Stimulated activated CD4-positive, alpha-beta T cell treated with anti-CD3 and anti-CD28 coated beads, Interleukin-4, amount 100 ng/mL, for 24 hours (primary cell): ENCODE data around the gene TCF7L2.

Source experiments
- DNase-seq: peaks from one replicate; pipeline ENCODE4 v3.0.0-alpha.2; 2020

TCF7L2 gene

DNA sequence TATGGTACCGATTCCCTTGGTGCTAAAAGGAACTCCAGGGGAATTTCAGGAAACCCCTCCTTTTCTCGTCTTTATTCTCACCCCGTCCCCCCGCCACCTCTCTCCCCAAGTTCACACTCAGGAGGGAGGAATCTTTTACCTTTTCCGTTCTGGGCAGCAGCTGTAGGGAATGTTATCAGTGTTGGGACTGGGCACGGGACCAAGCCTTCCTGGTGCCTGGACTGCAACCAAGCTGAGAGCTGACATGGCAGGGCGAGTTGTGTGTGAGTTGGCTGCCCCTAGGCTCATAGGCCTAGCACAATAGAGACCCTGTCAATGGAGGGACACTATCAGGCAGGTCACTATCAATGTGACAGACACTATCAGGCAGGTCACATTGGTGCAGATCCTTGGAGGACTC, 121.4 kb downstream of the TCF7L2 start:
- DNase-seq = no peak

GRCh38 chr10:113073549-113074189, 123.6 kb downstream of the TCF7L2 start:
- no peak for DNase-seq

GRCh38 chr10:113076949-113077348, 126.9 kb downstream of the TCF7L2 start:
- no peak for DNase-seq

GRCh38 chr10:113078282-113078907, 128.3 kb downstream of the TCF7L2 start:
- DNase-seq = no peak

DNA sequence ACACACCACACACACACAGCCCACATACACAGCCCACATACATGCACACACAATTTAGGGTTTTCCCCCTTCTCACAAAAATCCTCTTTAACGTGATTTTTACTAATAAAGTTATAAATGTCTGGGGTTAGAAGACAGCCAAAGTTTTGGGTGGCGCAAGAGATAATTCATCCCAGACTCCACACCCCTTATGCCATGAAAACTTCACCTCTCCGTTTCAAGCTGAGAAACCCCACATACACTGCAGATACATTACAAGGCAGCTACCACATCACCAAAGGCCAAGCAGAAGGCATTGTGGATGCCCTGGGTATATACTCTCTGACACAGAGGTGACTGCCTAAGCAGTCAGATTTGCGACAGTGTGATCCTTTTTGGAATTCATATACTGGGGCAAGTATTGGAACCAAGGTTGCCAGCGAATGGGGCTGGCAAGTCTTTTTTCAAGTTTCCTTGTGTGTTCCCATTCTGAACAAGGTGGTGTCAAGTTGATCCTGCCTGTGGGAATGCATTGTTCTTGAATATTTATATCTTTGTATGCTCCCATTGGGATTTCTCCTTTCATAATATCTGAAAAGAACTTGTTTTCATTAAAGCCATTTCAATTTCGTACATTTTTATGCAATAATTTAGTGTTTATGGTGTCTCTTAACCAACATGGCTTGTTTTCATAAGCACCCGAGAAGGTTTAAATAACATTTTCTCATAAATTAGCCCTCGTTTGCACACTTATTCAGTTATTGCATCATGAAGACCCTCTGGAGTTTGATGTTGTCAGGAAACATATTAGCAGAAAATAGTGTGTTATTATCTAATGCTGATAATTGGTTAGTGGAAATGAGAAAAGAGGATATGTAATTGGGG, 130.2 kb downstream of the TCF7L2 start:
- no peak for DNase-seq

- DNase-seq = no peak
Observed at GRCh38 chr10:113080925-113081229, 130.8 kb downstream of the TCF7L2 start.

GRCh38 chr10:113084031-113084430, 134.0 kb downstream of the TCF7L2 start:
- no peak for DNase-seq

GRCh38 chr10:113085776-113086175, 135.7 kb downstream of the TCF7L2 start:
- DNase-seq = no peak

GRCh38 chr10:113086282-113086681, 136.2 kb downstream of the TCF7L2 start:
- DNase-seq = no peak

GRCh38 chr10:113087165-113088029, 137.3 kb downstream of the TCF7L2 start:
- DNase-seq = no peak

DNA sequence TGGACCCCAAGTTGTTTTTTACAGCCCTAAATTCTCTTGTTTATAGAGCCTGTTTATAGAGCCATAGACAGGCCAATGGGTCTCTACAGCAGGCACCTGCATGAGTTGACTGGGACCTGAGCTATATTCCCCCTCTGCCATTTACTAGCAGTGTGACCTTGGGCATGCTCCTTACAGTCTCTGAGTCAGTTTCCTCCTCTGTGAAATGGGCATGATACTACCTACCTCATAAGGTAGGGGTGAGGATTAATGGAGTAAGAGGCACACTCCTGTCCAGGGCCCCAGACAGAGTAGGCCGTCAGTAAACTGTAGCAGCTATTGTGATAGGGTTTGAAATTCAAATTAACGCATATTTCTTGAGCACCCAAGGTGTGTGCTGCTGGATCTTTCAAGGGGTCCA, 138.1 kb downstream of the TCF7L2 start:
- no peak for DNase-seq

DNA sequence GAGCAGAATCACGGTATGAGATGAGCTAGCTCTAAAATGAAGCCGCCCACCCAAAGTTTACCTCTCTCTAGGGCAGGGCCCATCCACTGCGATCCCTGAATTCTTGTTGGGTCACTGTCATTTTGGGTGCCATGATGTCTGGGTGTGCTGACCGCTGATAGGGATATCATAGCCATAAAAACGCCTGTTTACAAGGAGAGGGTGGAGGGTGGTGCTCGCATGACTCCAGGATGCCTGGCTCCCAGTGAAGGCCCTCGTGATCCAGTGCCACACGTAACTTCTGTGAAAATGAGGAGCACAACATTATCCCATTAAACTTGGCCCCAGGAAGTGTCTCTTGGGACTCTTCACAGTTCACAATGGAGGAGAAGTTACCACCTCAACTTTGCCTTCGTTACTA, 139.5 kb downstream of the TCF7L2 start:
- DNase-seq = no peak

DNA sequence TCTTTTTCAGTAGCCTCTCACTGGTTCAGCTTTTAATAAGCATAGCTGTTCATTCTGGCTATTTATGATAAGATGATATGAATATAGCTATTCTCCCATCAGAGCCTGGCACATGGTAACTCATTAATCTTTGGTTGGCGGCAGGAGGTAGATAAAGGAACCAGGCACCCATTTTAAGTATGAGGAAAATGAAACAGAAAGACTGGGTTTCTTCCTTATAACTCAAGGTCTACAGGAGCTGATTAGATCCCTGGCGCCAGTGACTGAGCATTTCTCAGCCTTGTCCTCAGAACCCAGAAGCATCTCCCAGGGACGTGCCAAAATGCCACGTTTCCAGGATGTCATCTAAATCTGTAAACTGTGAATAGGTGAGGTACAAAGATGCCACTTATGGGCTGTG, 141.9 kb downstream of the TCF7L2 start:
- DNase-seq = no peak

GRCh38 chr10:113093188-113094113, 143.4 kb downstream of the TCF7L2 start:
- DNase-seq = no peak

DNA sequence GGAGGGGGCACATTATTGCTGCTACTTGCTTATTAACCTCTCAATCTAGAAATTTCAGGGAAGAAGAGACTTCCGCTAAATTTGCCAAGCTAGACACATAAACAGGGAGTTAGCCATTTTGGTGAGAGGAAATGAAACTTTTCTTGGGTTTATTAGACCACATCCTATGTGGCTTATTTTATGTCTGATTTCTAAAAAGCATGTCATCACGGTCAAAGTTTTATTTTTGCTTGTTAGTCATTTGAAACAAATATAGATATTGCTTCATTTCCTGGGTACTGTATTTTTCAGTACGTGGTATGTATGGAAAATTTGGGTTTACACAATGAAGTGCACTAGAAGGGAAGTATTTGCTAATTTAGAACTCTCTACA, 144.1 kb downstream of the TCF7L2 start:
- no peak for DNase-seq

DNA sequence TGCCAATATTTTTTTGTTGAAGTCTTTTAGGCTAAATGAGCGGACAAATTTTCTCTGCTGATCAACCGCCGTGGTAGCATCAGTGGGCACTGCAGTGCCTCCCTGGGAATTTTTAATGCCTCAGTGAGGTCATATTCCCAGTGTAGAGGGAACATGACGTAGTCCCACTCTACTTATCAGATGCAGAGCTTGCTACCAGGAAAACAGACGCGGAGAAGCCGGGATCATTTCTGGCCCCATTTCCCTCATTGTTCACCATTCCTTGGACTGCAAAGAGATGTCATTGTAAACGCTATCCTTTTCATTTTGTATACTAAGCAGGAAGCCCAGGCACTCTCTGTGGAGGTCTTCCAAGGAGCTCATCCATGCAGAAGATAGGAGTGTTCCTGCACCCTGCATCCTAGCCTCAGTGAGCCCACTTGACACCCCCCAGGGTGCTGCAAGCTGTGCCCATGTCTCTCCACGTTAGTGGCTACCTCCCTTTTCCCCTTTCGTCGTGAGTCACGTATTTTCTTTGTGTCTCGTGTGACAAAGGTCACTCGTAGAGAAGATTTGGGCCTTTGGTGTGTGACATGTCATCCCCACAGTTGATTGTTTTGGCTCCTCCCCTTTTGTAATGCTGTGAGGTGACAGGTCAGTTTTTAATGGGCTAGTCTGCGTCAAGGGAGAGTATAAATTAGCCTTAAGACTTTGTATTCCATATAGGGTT, 145.5 kb downstream of the TCF7L2 start:
- DNase-seq = no peak

DNA sequence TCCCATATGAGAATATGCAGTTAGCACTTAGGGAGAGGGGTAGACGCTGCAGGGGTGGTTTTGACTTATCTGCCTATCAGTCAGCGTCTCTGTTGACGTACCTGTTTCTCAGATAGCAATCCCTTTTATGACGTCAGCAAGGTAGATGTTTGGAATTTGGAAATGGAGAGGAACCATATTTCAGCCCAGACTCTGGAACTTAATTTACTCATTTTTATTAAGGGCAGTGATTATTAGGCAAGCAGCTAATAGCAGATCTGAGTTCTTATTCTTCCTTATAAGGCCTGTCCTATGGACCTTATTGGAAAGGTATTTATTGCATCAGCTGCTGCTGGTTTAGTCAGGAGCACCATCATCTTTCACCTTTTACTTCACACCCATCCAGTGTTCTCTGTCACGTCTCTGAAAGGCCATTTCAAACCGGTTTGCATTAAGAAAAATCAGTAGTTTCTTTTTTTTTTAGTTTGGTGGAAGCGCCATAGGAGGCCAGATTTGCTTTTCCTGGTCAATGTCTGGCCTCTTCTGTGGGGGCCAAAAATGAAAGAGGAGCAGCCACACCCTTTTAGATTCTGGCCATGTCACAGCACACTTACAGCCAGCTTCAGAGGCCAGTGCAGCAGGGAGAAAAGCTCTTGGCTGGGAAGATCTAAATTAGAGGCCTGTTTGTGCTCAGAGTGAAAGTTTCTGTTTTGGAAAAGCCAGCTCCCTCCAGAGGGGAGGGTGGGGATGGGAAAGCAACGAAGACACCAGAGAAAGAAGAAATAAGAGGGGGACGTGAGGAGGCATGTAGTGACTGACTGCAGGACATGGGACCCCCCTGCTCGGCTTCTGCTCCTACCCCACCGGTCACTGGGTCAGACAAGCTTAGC, 146.3 kb downstream of the TCF7L2 start:
- no peak for DNase-seq

- no peak for DNase-seq
Observed at GRCh38 chr10:113097036-113097435, 147.0 kb downstream of the TCF7L2 start.

- no peak for DNase-seq
Observed at GRCh38 chr10:113099431-113100183, 149.6 kb downstream of the TCF7L2 start.

- DNase-seq = no peak
Observed at GRCh38 chr10:113100281-113100680, 150.2 kb downstream of the TCF7L2 start.
